Aorta (tissue), 5 donors: ENCODE data around the gene PNPLA8. TPM values are rescaled to one million over a fixed set of nuclear protein-coding genes. Genes with fewer than 3 reads are reported as not detected.

Experiments used
- ATAC-seq: fragments of 200-7000 bp; cut with Tn5 transposase; one replicate; pipeline ENCODE4 v1.9.1; 2022; ENCODE audit warnings: moderate library complexity; ENCODE audit not compliant: low FRiP score
- DNase-seq, 2 donors: peaks; one replicate each; pipeline ENCODE4 v3.0.0-alpha.2; 2020
- H3K27ac ChIP-seq, 2 donors: one replicate each; pipeline ENCODE4 v1.5.1; 2013; ENCODE audit warnings: low read length in 2 of 2, mild to moderate bottlenecking in 2 of 2, moderate library complexity in 2 of 2, control low read depth in 1 of 2, inconsistent platforms in 1 of 2, low read depth in 1 of 2
- H3K27me3 ChIP-seq, 2 donors: one replicate each; pipeline ENCODE4 v1.6.1; 2013; ENCODE audit warnings: control low read depth in 1 of 2, low read length in 1 of 2, mild to moderate bottlenecking in 1 of 2, moderate library complexity in 1 of 2; ENCODE audit not compliant: insufficient read depth in 2 of 2, control insufficient read depth in 1 of 2
- H3K36me3 ChIP-seq, 2 donors: one replicate each; pipeline ENCODE4 v1.6.1; 2013; ENCODE audit warnings: control low read depth in 1 of 2, low read length in 1 of 2, mild to moderate bottlenecking in 1 of 2; ENCODE audit not compliant: insufficient read depth in 2 of 2, control insufficient read depth in 1 of 2
- H3K4me1 ChIP-seq, 2 donors: one replicate each; pipeline ENCODE4 v1.6.1; 2013; ENCODE audit warnings: low read length in 2 of 2, control low read depth in 1 of 2, mild to moderate bottlenecking in 1 of 2, moderate library complexity in 1 of 2; ENCODE audit not compliant: insufficient read depth in 2 of 2, control insufficient read depth in 1 of 2
- H3K4me3 ChIP-seq, 2 donors: one replicate each; pipeline ENCODE4 v1.5.1; 2013; ENCODE audit warnings: low read length in 2 of 2, control low read depth in 1 of 2, mild to moderate bottlenecking in 1 of 2
- H3K9me3 ChIP-seq: one replicate; pipeline ENCODE4 v1.6.1; 2013; ENCODE audit warnings: mild to moderate bottlenecking, low read length; ENCODE audit not compliant: control insufficient read depth
- WGBS, 2 donors: extraction: QIAGEN DNeasy Blood & Tissue Kit; methylation state at CpG; one replicate each; pipeline ENCODE4 v1.1.7; 2013; 5-methylcytosine and 5-hydroxymethylcytosine counted together
- intact Hi-C, 2 donors: fragments of 100-400 bp; cut with DNase I; formaldehyde crosslinking; loops; one replicate each; pipeline versions ENCODE4 v1.14.2 to v1.15.0; 2022
- polyA plus RNA-seq, 2 donors: library from polyadenylated mRNA; stranded (reverse); fragments of 200-250 nt; gene quantifications; one replicate each; pipeline ENCODE4 v1.2.3, GENCODE V29; 2013
- total RNA-seq, 2 donors: library from RNA; stranded (reverse); fragmentation: NEBNext Ultra II Directional; extraction: Animal tissue kit (Norgen Biotek cat#: 25700); gene quantifications; one replicate each; pipeline ENCODE4 v1.2.1, GENCODE V29; 2021
- donor health status: healthy with polysubstance abuse.
- donor health status: Bipolar disorder and iron deficiency.
- donor health status: DM: no; HTN: no; CAD: no.
- donor health status: DM: no; HTN: no; CAD: no.
- donor health status: DM: yes; HTN: yes; CAD: no.

PNPLA8 gene
- total and polyA plus RNA-seq, 4 donors = 14.4 to 32.8 (median 23.2) TPM

GRCh38 chr7:108434010-108434409, 91.9 kb downstream of the PNPLA8 start:
- H3K27me3 ChIP-seq = no peaks in the 10 kb centered on the region
- H3K36me3 ChIP-seq = no peaks in the 10 kb centered on the region
- no peak overlapping the region for H3K4me3 ChIP-seq
- WGBS, 2 donors = 65 to 66% methylated on average over 2 of the region's 2 CpGs
- H3K27ac ChIP-seq = no peak overlapping the region
- intact Hi-C loops = no loop called here
- no peak for ATAC-seq
- no peak for DNase-seq
- peaks cover 2% of the 10 kb centered on the region for H3K9me3 ChIP-seq
- no peaks in the 10 kb centered on the region for H3K4me1 ChIP-seq

GRCh38 chr7:108431099-108431498, 94.8 kb downstream of the PNPLA8 start:
- H3K27me3 ChIP-seq = no peaks in the 10 kb centered on the region
- H3K27ac ChIP-seq = no peak overlapping the region
- DNase-seq = no peak
- H3K4me3 ChIP-seq = no peak overlapping the region
- peaks cover 0 to 2% of the 10 kb centered on the region in 2 donors for H3K4me1 ChIP-seq
- 4 to 10% methylated on average over 1 of the region's 1 CpG for WGBS, 2 donors
- no peak for ATAC-seq
- intact Hi-C loops = no loop called here
- peaks cover 2% of the 10 kb centered on the region for H3K9me3 ChIP-seq
- no peaks in the 10 kb centered on the region for H3K36me3 ChIP-seq

- peaks cover 2% of the 10 kb centered on the region for H3K9me3 ChIP-seq
- 39 to 56% methylated on average over 1 of the region's 1 CpG for WGBS, 2 donors
- intact Hi-C loops = no loop called here
- no peak overlapping the region for H3K4me3 ChIP-seq
- no peak overlapping the region for H3K27ac ChIP-seq
- no peaks in the 10 kb centered on the region for H3K27me3 ChIP-seq
- ATAC-seq = no peak
- no peak for DNase-seq
- peaks cover 0 to 2% of the 10 kb centered on the region in 2 donors for H3K4me1 ChIP-seq
- no peaks in the 10 kb centered on the region for H3K36me3 ChIP-seq
These were observed 95.3 kb downstream of the PNPLA8 start for GRCh38 chr7:108430664-108431063.

- Histone ChIP-seq H3K27ac (no peak overlapping the region), H3K36me3 (no peaks in the 10 kb centered on the region), H3K4me1 (peaks cover 0 to 2% of the 10 kb centered on the region in 2 donors), H3K9me3 (peaks cover 2% of the 10 kb centered on the region), H3K27me3 (no peaks in the 10 kb centered on the region), H3K4me3 (no peak overlapping the region)
- intact Hi-C loops = no loop called here
- no peak for ATAC-seq
- no peak for DNase-seq
- 36 to 41% methylated on average over 1 of the region's 1 CpG for whole genome bisulfite sequencing, 2 donors
These were observed 98.2 kb downstream of the PNPLA8 start for GRCh38 chr7:108427766-108428165.

GRCh38 chr7:108425714-108426275, 100.1 kb downstream of the PNPLA8 start:
- DNase-seq (no peak), ATAC-seq (no peak)
- WGBS, 2 donors = 58% methylated on average over 2 of the region's 2 CpGs
- Histone ChIP-seq H3K9me3 (peaks cover 2% of the 10 kb centered on the region), H3K4me3 (no peak overlapping the region), H3K27me3 (no peaks in the 10 kb centered on the region), H3K27ac (no peak overlapping the region), H3K4me1 (peaks cover 0 to 2% of the 10 kb centered on the region in 2 donors), H3K36me3 (no peaks in the 10 kb centered on the region)
- intact Hi-C loops = no loop called here

GRCh38 chr7:108424013-108424412, 101.9 kb downstream of the PNPLA8 start:
- ATAC-seq = no peak
- Histone ChIP-seq H3K4me3 (no peak overlapping the region), H3K27ac (no peak overlapping the region), H3K4me1 (peaks cover 0 to 2% of the 10 kb centered on the region in 2 donors), H3K36me3 (no peaks in the 10 kb centered on the region), H3K27me3 (no peaks in the 10 kb centered on the region), H3K9me3 (no peaks in the 10 kb centered on the region)
- intact Hi-C loops = no loop called here
- no peak for DNase-seq
- 82 to 91% methylated on average over 4 of the region's 4 CpGs for WGBS, 2 donors

GRCh38 chr7:108423089-108423989, 102.6 kb downstream of the PNPLA8 start:
- intact Hi-C loops = no loop called here
- no peak for ATAC-seq
- no peak overlapping the region for H3K27ac ChIP-seq
- no peak for DNase-seq
- H3K9me3 ChIP-seq = no peaks in the 10 kb centered on the region
- no peaks in the 10 kb centered on the region for H3K27me3 ChIP-seq
- H3K4me3 ChIP-seq = no peak overlapping the region
- 81 to 83% methylated on average over 5 of the region's 5 CpGs for WGBS, 2 donors
- H3K36me3 ChIP-seq = no peaks in the 10 kb centered on the region
- peaks cover 0 to 2% of the 10 kb centered on the region in 2 donors for H3K4me1 ChIP-seq

- H3K4me1 ChIP-seq = peaks cover 0 to 2% of the 10 kb centered on the region in 2 donors
- H3K9me3 ChIP-seq = no peaks in the 10 kb centered on the region
- H3K36me3 ChIP-seq = no peaks in the 10 kb centered on the region
- no peak for DNase-seq
- intact Hi-C loops = no loop called here
- ATAC-seq = no peak
- H3K27me3 ChIP-seq = peaks cover 0 to 3% of the 10 kb centered on the region in 2 donors
- no peak overlapping the region for H3K27ac ChIP-seq
- no peak overlapping the region for H3K4me3 ChIP-seq
- 28 to 37% methylated on average over 3 of the region's 3 CpGs for WGBS, 2 donors
These were observed 104.1 kb downstream of the PNPLA8 start for GRCh38 chr7:108421720-108422331.
